ENCODE measurements around the gene RPS6KB1.
A peak's percentile ranks its signal among the peaks of the same experiment; 100 is the strongest.
"Not testable (repeated sequence)": the region's sequence is repeated elsewhere in the genome, so short reads cannot be mapped to it uniquely, and the experiment has no call there.

Gene RPS6KB1

GRCh38 chr17:59892924-59893675 is at the start of gene RPS6KB1, which contains the start of gene TUBD1:
TSS of gene RPS6KB1 (plus strand) at chr17:59893121. CDS start at chr17:59893185, 64 bp downstream.
TSS of gene TUBD1 (minus strand) at chr17:59892943. CDS start at chr17:59891002, 1,941 bp downstream.
- DNase-seq, result peak; percentile 98

DNA sequence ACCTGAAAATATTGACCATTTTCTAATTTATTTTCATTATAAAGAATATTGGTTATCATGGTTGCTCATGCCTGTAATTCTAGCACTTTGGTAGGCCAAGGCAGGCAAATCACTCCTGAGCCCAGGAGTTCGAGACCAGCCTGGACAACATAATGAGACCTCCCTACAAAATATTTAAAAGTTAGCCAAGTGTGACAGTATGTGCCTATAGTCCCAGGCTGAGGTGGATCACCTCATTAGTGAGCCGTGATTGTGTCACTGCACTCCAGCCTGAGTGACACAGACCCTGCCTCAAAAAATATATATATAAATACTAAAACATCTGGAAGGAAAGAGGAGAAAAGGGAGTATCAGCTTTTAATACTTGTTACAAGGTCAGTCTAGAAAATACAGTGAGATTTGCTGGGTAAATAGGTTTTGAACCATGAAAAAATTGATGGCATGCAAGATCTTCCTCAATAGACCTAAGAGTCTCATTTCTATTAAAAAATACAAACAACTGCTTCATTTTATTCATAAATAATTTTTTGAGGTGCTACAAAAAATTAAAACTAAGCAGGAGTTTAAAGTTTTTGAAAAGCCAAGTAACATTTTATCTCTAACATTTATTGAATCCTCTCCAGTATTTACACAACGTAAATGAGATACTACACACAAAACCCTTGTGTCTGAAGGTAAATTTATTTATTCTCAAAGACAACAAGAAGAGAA is 47.9 kb upstream of the RPS6KB1 start:
- DNase-seq, result no peak

GRCh38 chr17:59845595-59846393 is 47.1 kb upstream of the RPS6KB1 start:
- peak; percentile 85 for DNase-seq

GRCh38 chr17:59846394-59847165 is 46.3 kb upstream of the RPS6KB1 start:
- DNase-seq, result peak; percentile 54

DNA sequence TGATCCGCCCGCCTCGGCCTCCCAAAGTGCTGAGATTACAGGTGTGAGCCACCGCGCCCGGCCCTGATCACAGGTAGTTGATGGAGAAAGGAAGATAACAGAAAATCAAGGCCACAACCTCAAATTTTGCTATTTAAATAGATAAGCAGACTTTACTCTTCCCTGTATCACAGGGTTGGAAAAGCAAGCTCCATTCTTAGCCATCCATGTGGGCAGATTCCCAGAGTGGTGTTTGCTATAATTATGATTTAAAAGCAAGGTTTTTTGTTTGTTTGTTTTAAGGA is 44.6 kb upstream of the RPS6KB1 start:
- no peak for DNase-seq

GRCh38 chr17:59848778-59849177 is 44.1 kb upstream of the RPS6KB1 start:
- no peak for DNase-seq

- not testable (repeated sequence) for DNase-seq
Measured at GRCh38 chr17:59850311-59850710, 42.6 kb upstream of the RPS6KB1 start.

- DNase-seq, result no peak
Measured at GRCh38 chr17:59851439-59852375, 41.2 kb upstream of the RPS6KB1 start.

GRCh38 chr17:59852847-59853167 is 40.1 kb upstream of the RPS6KB1 start:
- not testable (repeated sequence) for DNase-seq

GRCh38 chr17:59853168-59853918 is 39.6 kb upstream of the RPS6KB1 start:
- DNase-seq, result peak; percentile 12

DNA sequence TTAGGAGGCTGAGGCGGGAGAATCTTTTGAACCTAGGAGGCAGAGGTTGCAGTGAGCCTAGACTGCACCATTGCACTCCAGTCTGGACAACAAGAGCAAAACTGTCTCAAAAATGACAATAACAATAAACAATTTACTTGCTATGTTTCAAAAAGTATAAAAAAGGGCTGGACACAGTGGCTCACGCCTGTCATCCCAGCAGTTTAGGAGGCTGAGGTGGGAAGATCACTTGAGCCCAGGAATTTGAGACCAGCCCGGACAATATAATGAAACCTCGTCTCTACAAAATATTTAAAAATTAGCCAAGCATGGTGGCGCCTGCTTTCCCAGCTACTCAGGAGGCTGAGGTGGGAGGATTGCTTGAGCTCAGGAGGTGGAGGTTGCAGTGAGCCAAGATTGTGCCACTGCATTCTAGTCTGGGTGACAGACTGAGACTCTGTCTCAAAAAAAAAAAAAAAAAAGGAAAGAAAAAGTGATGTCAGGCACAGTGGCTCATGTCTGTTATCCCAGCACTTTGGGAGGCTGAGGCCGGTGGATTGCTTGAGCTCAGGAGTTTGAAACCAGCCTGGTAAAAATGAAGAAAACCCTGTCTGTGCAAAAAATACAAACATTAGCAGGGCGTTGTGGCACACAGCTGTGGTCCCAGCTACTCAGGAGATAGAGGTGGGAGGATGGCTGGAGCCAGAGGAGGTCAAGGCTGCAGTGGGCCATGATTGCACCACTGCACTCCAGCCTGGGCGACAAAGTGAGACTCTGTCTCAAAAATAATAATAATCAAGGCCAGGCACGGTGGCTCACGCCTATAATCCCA is 38.8 kb upstream of the RPS6KB1 start:
- DNase-seq, result not testable (repeated sequence)

DNA sequence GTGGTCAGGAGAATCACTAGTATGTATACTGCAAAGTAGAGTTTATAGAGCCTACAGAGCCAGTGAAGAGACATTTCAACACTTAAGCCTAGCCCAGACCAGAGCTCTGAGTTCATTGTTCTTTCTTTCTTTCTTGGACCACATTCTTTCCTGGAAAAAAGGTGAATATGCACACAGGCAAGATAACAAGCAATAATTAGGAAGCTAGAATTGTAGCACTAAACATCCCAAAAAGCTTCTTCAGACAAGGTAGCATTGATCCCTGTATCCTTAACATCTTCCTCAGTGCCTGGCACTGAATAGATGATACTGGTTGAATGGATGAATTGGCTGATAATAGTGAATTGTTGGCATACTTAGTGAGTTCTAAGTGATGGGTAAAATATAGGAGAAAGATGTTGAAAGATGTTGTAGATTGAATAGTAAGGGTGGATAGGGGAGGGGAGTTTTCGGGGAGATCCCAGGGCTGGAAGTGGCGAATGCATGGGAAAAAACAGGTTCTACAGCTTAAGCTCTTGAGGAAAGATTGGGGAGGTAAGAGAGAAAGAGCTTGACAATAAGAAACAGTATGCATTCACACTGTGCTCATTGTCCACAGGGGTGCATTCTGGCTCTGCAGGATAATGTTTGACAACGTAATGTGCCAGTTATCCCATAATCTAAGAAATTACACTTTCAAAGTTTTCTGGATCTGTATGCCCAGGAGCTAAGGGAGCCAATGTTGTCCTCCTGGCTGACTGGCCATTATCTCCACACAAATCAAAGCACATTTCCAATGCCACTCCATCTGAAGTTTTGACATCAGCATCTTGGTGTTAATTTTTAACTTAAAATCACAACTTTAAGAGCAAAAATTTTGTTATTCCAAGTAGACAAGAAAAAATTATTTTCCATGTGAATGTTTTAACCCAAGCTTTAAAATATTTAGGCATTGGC is 35.8 kb upstream of the RPS6KB1 start:
- DNase-seq, result no peak

GRCh38 chr17:59858167-59858816 is 34.6 kb upstream of the RPS6KB1 start:
- DNase-seq, result no peak

GRCh38 chr17:59858932-59859331 is 34.0 kb upstream of the RPS6KB1 start:
- no peak for DNase-seq

DNA sequence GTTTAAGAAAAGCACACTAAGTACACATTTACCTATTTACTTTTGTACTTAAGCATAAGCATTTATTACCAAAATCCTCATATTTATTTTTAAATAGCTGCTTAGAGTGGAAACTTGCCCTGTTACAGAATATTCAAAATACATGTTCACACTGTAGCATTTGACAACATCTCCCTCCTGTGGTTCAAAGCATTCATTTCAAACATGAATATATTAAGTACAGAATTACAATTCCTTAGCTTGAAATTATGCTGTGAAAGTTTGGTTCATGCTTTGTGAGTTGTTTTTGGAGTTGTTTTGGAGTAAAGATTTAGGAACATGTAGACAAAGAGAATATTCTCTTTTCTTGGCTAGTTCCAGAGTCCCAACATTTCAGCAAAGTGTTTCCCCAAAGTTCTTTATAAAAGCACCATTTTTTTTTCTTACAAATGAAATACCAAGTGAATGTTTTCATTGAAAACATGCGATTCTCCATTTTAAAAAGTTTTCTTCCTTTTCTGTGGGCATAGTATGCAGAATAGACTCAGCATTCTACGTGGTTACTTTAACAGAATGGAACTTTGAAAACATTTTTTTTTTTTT is 33.4 kb upstream of the RPS6KB1 start:
- no peak for DNase-seq

- DNase-seq, result no peak
Measured at GRCh38 chr17:59863616-59864015, 29.3 kb upstream of the RPS6KB1 start.

DNA sequence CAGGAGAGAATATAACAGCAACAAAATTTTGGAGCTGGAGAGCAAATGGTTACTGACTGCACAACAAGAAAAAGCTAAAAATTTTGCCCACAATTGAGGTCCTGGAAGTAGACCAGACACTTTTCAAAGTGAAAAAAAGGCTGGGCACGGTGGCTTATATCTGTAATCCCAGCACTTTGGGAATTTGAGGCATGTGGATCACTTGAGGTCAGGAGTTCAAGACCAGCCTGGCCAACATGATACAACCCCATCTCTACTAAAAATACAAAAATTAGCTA is 23.0 kb upstream of the RPS6KB1 start:
- DNase-seq, result no peak

- DNase-seq, result no peak
Measured at GRCh38 chr17:59870482-59870881, 22.4 kb upstream of the RPS6KB1 start.

All from NCI-H345 (cell line).